ENCODE data around the gene MRGPRX3.
A peak's percentile ranks its signal among the peaks of the same experiment; 100 is the strongest.

Gene MRGPRX3

DNA sequence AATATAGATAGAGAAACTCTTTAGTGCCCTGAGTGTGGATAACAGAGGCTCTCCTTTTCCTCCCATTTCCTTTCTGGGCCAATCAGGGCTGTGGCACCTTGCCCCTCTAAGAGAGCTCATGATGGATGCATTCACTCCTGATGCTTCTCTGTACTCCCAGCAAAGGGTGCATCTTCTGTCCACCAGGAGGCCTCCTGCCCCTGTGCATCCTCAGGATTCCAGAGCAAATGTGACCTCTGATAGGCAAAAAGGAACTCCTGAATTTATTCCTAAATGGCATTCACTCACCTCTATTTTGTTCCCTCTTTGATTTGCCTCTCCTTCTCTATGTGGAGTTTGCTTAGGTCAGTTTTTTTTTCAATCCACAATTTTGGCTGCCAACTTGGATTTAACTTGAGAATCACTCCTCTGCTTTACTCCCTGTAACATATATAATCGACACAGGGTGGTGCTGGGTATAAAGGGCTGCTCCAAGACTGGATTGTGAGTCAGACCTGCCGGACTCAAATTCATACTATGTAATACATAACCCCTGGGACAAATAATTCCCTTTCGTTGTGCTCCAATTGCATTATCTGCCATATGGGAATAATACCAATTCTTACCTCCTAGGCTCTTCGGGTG lies 39.1 kb downstream of the MRGPRX3 start:
- DNase-seq, result peak; percentile 15

- no peak for DNase-seq
Measured at GRCh38 chr11:18172666-18173065, 40.3 kb downstream of the MRGPRX3 start, which contains the start of gene MRGPRX4. TSS of gene MRGPRX4 (plus strand) at chr11:18172837. CDS start at chr11:18173257, 420 bp downstream.

GRCh38 chr11:18173225-18173866 lies 41.0 kb downstream of the MRGPRX3 start:
- DNase-seq, result no peak
